ENCODE results near the gene UNKL. TPM values are rescaled to one million over a fixed set of nuclear protein-coding genes. Genes with fewer than 3 reads are reported as not detected.

The UNKL gene
- total RNA-seq, 4 donors from 2014 or later = 15.2 to 86.4 (median 24.2) TPM

- Histone ChIP-seq H3K36me3 (peaks cover 0 to 25% (median 9%) of the 10 kb centered on the region in 4 donors), H3K27ac (no peak overlapping the region), H3K27me3 (no peaks in the 10 kb centered on the region), H3K9me3 (no peaks in the 10 kb centered on the region), H3K4me1 (no peaks in the 10 kb centered on the region), H3K4me3 (no peak overlapping the region)
- 91% methylated on average over 28 of the region's 28 CpGs; no CpG with 5 or more reads in 1 of the 2 donors for WGBS, 2 donors (ENCODE audit: low coverage in 1 of 2)
- DNase-seq = no peak
- intact Hi-C loops (cut with DNase I; ENCODE audit: low total_unique reads) = no loop called here
- in situ Hi-C loops (cut with MboI; ENCODE audit: low pct_ligation_motif_present in 1 of 4, low pct_unique_long_range_greater_than_20kb in 1 of 4, low sequenced_read_pairs in 3 of 4) = no loop called here
- no peak for TF ChIP-seq EP300 (IDR thresholded peaks at IDR 0.05; ENCODE audit: low read depth)
- no peak for TF ChIP-seq POLR2AphosphoS5 (IDR thresholded peaks at IDR 0.05)
- TF ChIP-seq POLR2A (IDR thresholded peaks at IDR 0.05) = no peak
- TF ChIP-seq CTCF (IDR thresholded peaks at IDR 0.05) = no peak
Measured at GRCh38 chr16:1390239-1390779, 24.2 kb downstream of the UNKL start.

GRCh38 chr16:1389762-1390161, 24.7 kb downstream of the UNKL start:
- intact Hi-C loops (cut with DNase I; ENCODE audit: low total_unique reads) (no loop called here), in situ Hi-C loops (cut with MboI; ENCODE audit: low pct_ligation_motif_present in 1 of 4, low pct_unique_long_range_greater_than_20kb in 1 of 4, low sequenced_read_pairs in 3 of 4) (no loop called here)
- no peaks in the 10 kb centered on the region for H3K9me3 ChIP-seq
- no peak for DNase-seq
- H3K27ac ChIP-seq = no peak overlapping the region
- TF ChIP-seq POLR2AphosphoS5 (IDR thresholded peaks at IDR 0.05) (no peak), POLR2A (IDR thresholded peaks at IDR 0.05) (no peak), EP300 (IDR thresholded peaks at IDR 0.05; ENCODE audit: low read depth) (no peak), CTCF (IDR thresholded peaks at IDR 0.05) (no peak)
- 91 to 100% methylated on average over 2 to 6 of the region's 7 CpGs for WGBS, 2 donors (ENCODE audit: low coverage in 1 of 2)
- H3K27me3 ChIP-seq = no peaks in the 10 kb centered on the region
- H3K4me1 ChIP-seq = no peaks in the 10 kb centered on the region
- H3K36me3 ChIP-seq = peaks cover 0 to 29% (median 12%) of the 10 kb centered on the region in 4 donors
- no peak overlapping the region for H3K4me3 ChIP-seq

GRCh38 chr16:1387331-1387730, 27.2 kb downstream of the UNKL start:
- TF ChIP-seq CTCF (IDR thresholded peaks at IDR 0.05) (no peak), POLR2A (IDR thresholded peaks at IDR 0.05) (no peak), POLR2AphosphoS5 (IDR thresholded peaks at IDR 0.05) (no peak)
- Histone ChIP-seq H3K4me3 (no peak overlapping the region), H3K4me1 (no peaks in the 10 kb centered on the region), H3K36me3 (peaks cover 0 to 19% (median 8%) of the 10 kb centered on the region in 4 donors), H3K27me3 (no peaks in the 10 kb centered on the region), H3K27ac (no peak overlapping the region), H3K9me3 (no peaks in the 10 kb centered on the region)
- WGBS, 2 donors (ENCODE audit: low coverage in 1 of 2) = 95% methylated on average over 16 of the region's 16 CpGs; no CpG with 5 or more reads in 1 of the 2 donors
- intact Hi-C loops (cut with DNase I; ENCODE audit: low total_unique reads) (no loop called here), in situ Hi-C loops (cut with MboI; ENCODE audit: low pct_ligation_motif_present in 1 of 4, low pct_unique_long_range_greater_than_20kb in 1 of 4, low sequenced_read_pairs in 3 of 4) (no loop called here)
- no peak for DNase-seq

GRCh38 chr16:1385232-1385631, 29.3 kb downstream of the UNKL start:
- 98% methylated on average over 39 of the region's 39 CpGs; no CpG with 5 or more reads in 1 of the 2 donors for WGBS, 2 donors (ENCODE audit: low coverage in 1 of 2)
- no peak overlapping the region for H3K27ac ChIP-seq
- H3K27me3 ChIP-seq = no peaks in the 10 kb centered on the region
- no peak for DNase-seq
- peaks cover 0 to 19% (median 6%) of the 10 kb centered on the region in 4 donors for H3K36me3 ChIP-seq
- TF ChIP-seq POLR2AphosphoS5 (IDR thresholded peaks at IDR 0.05) (no peak), POLR2A (IDR thresholded peaks at IDR 0.05) (no peak), CTCF (IDR thresholded peaks at IDR 0.05) (no peak)
- H3K4me1 ChIP-seq = peaks cover 0 to under 1% (median under 1%) of the 10 kb centered on the region in 4 donors
- H3K4me3 ChIP-seq = no peak overlapping the region
- intact Hi-C loops (cut with DNase I; ENCODE audit: low total_unique reads) (no loop called here), in situ Hi-C loops (cut with MboI; ENCODE audit: low pct_ligation_motif_present in 1 of 4, low pct_unique_long_range_greater_than_20kb in 1 of 4, low sequenced_read_pairs in 3 of 4) (no loop called here)
- no peaks in the 10 kb centered on the region for H3K9me3 ChIP-seq
